Vagina (tissue), 2 donors: ENCODE data around the gene PCSK1.

ENCODE experiments used
- POLR2A ChIP-seq, 2 donors: fragments of 450-650 bp; IDR thresholded peaks; one replicate each; pipeline ENCODE4 v1.6.1; 2017; ENCODE audit warnings: antibody characterized with exemption in 2 of 2, mild to moderate bottlenecking in 2 of 2, moderate library complexity in 2 of 2
- TF ChIP-seq, protein P1 (sequence below), 3 experiments: fragments of 450-650 bp in 2 of 3; fragments of 200-600 bp in 1 of 3; sonication (generic) in 1 of 3; IDR thresholded peaks; one replicate each; pipeline ENCODE4 v1.5.1; 2017 to 2019; ENCODE audit warnings: antibody characterized with exemption in 3 of 3, mild to moderate bottlenecking in 2 of 3, moderate library complexity in 2 of 3

DNA sequence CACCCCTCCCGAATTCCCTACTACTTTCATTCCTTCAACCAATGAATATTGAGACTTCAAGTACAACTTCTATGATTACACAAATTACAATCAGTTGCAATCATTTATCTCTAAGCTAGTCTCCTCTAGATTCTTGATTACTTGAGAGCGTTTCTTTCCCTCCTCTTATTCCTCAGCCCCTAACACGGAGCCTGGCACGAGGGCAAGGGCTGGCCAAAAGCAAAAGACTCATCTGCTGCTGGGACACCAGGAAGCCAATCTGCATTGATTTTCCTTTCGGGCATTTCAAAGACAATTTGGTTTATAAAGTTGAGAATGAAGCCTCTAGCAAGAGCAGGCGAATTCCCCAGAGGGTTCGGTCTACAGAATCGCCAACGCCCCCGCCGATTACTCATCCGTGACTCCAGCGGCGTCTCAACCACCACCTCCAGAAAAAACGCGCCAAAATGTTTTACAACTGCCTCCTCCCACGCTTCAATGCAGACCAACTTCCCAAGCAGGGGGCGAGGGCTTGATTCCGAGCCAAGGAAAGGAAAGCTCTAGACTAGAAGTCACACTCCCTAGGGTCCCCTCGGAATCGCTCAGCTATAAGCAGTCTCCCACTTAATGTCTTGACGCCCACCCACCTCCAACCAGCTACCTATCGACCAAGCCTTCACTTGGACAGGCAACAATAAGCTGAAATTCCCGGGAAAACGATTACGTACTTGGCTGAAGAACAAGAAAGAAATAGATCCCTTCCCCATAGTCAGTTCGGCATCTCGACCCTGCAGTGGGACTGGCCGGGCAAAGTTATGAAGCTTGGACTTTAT, 1.5 kb downstream of the PCSK1 start:
- no peak for TF ChIP-seq POLR2A (IDR thresholded peaks at IDR 0.05)
- TF ChIP-seq, protein P1, sequence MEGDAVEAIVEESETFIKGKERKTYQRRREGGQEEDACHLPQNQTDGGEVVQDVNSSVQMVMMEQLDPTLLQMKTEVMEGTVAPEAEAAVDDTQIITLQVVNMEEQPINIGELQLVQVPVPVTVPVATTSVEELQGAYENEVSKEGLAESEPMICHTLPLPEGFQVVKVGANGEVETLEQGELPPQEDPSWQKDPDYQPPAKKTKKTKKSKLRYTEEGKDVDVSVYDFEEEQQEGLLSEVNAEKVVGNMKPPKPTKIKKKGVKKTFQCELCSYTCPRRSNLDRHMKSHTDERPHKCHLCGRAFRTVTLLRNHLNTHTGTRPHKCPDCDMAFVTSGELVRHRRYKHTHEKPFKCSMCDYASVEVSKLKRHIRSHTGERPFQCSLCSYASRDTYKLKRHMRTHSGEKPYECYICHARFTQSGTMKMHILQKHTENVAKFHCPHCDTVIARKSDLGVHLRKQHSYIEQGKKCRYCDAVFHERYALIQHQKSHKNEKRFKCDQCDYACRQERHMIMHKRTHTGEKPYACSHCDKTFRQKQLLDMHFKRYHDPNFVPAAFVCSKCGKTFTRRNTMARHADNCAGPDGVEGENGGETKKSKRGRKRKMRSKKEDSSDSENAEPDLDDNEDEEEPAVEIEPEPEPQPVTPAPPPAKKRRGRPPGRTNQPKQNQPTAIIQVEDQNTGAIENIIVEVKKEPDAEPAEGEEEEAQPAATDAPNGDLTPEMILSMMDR (IDR thresholded peaks at IDR 0.05), result no peak
